ENCODE results near the gene LTB4R2. TPM values are rescaled to one million over a fixed set of nuclear protein-coding genes. Genes with fewer than 3 reads are reported as not detected.
"Not testable (repeated sequence)": the region's sequence is repeated elsewhere in the genome, so short reads cannot be mapped to it uniquely, and the experiment has no call there.

LTB4R2 gene
- total RNA-seq, 6 experiments from 2014 or later, result 2.2 to 3.0 (median 2.3) TPM

DNA sequence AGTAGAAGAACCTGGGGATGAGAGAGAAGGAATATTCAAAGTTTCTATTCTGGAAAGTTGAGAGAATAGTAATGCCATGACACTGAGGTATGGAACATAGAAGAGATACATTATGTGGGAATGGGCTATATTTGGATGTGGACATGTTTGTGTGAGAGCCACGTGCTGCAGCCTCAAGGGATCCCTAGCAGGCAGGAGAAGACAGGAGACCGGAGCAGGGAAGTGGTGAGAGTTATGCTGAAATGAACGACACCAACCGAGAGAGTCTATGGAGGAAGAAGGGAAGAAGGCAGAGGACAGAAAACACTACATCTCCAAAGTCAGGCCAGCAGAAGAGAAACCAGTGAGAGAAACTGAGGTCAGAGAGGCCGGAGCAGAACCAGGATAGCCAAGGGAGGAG is 39.8 kb downstream of the LTB4R2 start:
- Mint-ChIP-seq H3K4me1 (ENCODE audit: low read depth) (peaks cover 43% of the 10 kb centered on the region), H3K4me3 (no peak overlapping the region), H3K36me3 (ENCODE audit: low read depth) (no peaks in the 10 kb centered on the region), H3K9me3 (no peaks in the 10 kb centered on the region), H3K27me3 (ENCODE audit: insufficient read depth) (peaks cover 26% of the 10 kb centered on the region), H3K27ac (no peak overlapping the region)
- TF ChIP-seq, protein P1, sequence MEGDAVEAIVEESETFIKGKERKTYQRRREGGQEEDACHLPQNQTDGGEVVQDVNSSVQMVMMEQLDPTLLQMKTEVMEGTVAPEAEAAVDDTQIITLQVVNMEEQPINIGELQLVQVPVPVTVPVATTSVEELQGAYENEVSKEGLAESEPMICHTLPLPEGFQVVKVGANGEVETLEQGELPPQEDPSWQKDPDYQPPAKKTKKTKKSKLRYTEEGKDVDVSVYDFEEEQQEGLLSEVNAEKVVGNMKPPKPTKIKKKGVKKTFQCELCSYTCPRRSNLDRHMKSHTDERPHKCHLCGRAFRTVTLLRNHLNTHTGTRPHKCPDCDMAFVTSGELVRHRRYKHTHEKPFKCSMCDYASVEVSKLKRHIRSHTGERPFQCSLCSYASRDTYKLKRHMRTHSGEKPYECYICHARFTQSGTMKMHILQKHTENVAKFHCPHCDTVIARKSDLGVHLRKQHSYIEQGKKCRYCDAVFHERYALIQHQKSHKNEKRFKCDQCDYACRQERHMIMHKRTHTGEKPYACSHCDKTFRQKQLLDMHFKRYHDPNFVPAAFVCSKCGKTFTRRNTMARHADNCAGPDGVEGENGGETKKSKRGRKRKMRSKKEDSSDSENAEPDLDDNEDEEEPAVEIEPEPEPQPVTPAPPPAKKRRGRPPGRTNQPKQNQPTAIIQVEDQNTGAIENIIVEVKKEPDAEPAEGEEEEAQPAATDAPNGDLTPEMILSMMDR (IDR thresholded peaks at IDR 0.05), result no peak
- DNase-seq, result no peak

DNA sequence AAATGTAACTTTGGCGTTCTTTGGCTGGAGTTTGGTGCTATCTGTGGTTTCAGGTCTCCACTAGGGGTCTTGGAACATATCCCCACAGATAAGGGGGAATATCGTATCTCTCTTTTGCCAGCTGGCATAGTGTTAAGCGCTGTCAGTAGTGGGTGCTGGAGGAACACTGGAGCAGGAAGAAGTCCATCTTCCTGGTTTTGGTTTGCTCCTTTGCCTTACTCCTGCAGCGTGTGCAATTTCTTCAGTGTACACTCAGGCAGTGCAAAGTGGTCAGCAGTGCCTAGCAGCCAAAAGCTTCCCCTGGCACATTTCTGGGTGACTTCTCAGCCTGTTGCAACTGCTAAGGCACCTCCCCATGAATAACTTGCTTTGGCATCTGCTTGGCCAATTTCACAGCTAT is 41.6 kb downstream of the LTB4R2 start:
- Mint-ChIP-seq H3K27me3 (ENCODE audit: insufficient read depth) (peaks cover 15% of the 10 kb centered on the region), H3K27ac (no peak overlapping the region), H3K9me3 (no peaks in the 10 kb centered on the region), H3K4me1 (ENCODE audit: low read depth) (peaks cover 43% of the 10 kb centered on the region), H3K36me3 (ENCODE audit: low read depth) (no peaks in the 10 kb centered on the region), H3K4me3 (no peak overlapping the region)
- DNase-seq, result peak; percentile 39
- TF ChIP-seq, protein P1 (IDR thresholded peaks at IDR 0.05), result peak; percentile 44

DNA sequence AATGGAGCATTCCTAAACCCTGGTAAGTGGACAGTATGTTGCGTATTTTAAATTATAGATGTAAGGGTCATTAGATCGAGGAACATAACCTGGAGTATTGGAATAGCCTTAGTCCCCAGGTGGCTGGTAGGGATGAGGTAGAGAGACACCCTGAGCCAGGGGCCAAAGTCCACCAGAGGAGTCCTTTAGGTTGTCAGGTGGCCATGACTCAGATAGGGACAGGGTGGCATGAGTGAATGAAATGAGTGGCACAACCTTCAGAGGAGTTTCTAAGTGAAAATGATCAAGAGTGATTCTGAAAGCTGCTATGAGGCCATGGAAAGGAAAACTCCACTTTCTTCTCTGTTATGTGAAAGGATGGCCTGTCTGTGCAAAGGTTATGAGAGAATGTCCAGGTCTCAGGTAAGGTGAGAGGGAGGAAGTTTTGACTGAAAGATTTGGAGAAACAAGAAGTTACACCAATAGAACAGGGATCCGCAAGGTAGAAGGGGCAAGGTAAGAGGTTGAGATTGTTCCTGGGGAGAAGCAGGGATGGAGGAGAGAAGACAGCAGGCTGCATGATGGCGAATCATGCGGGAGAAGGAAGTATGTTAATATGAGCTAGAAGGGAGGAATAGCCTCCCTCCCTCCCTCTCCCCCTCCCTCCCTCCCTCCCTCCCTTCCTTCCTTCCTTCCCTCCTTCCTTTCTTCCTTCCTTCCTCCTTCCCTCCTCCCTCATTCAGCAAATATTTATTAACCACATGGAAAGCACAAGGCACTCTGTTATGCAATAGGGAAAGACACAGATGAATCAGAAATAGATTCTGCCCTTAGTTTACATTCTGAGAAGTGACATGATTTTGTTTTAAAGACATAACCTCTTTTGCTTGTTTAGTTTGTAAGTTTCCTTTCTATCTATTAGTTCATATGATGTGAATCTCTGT is 43.9 kb downstream of the LTB4R2 start:
- TF ChIP-seq, protein P1 (IDR thresholded peaks at IDR 0.05), result no peak
- no peaks in the 10 kb centered on the region for H3K36me3 Mint-ChIP-seq (ENCODE audit: low read depth)
- DNase-seq, result peak; percentile 56
- H3K27ac Mint-ChIP-seq, result peak overlapping the region; percentile 55
- peaks cover 43% of the 10 kb centered on the region for H3K4me1 Mint-ChIP-seq (ENCODE audit: low read depth)
- peaks cover 12% of the 10 kb centered on the region for H3K27me3 Mint-ChIP-seq (ENCODE audit: insufficient read depth)
- no peaks in the 10 kb centered on the region for H3K9me3 Mint-ChIP-seq
- H3K4me3 Mint-ChIP-seq, result peak overlapping the region; percentile 15; the same call in 1 of the 2 replicates

- peaks cover 43% of the 10 kb centered on the region for H3K4me1 Mint-ChIP-seq (ENCODE audit: low read depth)
- peak overlapping the region; percentile 55 for H3K27ac Mint-ChIP-seq
- peak overlapping the region; percentile 15; the same call in 1 of the 2 replicates for H3K4me3 Mint-ChIP-seq
- not testable (repeated sequence) for H3K36me3 Mint-ChIP-seq (ENCODE audit: low read depth); H3K27me3 Mint-ChIP-seq (ENCODE audit: insufficient read depth); H3K9me3 Mint-ChIP-seq; DNase-seq
These were observed 44.5 kb downstream of the LTB4R2 start for GRCh38 chr14:24354482-24354825.

DNA sequence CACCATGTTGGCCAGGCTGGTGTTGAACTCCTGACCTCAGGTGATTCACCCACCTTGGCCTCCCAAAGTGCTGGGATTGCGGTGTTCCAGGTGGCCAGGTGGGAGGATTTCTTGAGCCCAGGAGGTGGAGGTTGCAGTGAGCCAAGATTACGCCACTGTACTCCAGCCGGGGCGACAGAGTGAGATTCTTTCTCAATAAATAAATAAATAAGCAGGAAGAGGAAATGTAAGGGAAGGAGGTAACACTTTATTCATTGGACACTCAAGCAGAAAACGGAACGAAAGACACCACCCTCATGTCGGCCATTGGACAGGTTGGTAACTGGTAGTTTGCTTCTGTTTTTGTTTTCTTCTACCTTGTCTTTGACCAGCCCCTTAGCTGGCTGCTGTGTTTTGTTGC is 45.1 kb downstream of the LTB4R2 start:
- Mint-ChIP-seq H3K27me3 (ENCODE audit: insufficient read depth) (peaks cover 5% of the 10 kb centered on the region), H3K4me3 (no peak overlapping the region), H3K27ac (no peak overlapping the region), H3K4me1 (ENCODE audit: low read depth) (peaks cover 37% of the 10 kb centered on the region), H3K36me3 (ENCODE audit: low read depth) (no peaks in the 10 kb centered on the region), H3K9me3 (no peaks in the 10 kb centered on the region)
- no peak for DNase-seq
- TF ChIP-seq, protein P1 (IDR thresholded peaks at IDR 0.05), result no peak

GRCh38 chr14:24356208-24356607 is 46.3 kb downstream of the LTB4R2 start:
- Mint-ChIP-seq H3K27me3 (ENCODE audit: insufficient read depth) (peaks cover 4% of the 10 kb centered on the region), H3K4me3 (no peak overlapping the region), H3K4me1 (ENCODE audit: low read depth) (peaks cover 41% of the 10 kb centered on the region), H3K36me3 (ENCODE audit: low read depth) (no peaks in the 10 kb centered on the region), H3K9me3 (no peaks in the 10 kb centered on the region), H3K27ac (no peak overlapping the region)
- TF ChIP-seq, protein P1 (IDR thresholded peaks at IDR 0.05), result no peak
- DNase-seq, result no peak
